Sigmoid colon (tissue), 7 donors: ENCODE data around the gene HHAT. TPM values are rescaled to one million over a fixed set of nuclear protein-coding genes. Genes with fewer than 3 reads are reported as not detected.

Experiments used
- DNase-seq: peaks from one replicate; pipeline ENCODE4 v3.0.0-alpha.2; 2019
- H3K27ac ChIP-seq, 4 donors: fragments of 200-600 bp; sonication (generic); one replicate each; pipeline ENCODE4 v1.5.1; 2016 to 2019; ENCODE audit warnings: mild to moderate bottlenecking in 1 of 4
- H3K27me3 ChIP-seq, 3 donors: fragments of 200-600 bp; sonication (generic); one replicate each; pipeline ENCODE4 v1.5.1; 2019; ENCODE audit warnings: mild to moderate bottlenecking in 1 of 3
- H3K36me3 ChIP-seq, 4 donors: fragments of 200-600 bp; sonication (generic); one replicate each; pipeline ENCODE4 v1.5.1; 2016 to 2019
- H3K4me1 ChIP-seq, 4 donors: fragments of 200-600 bp; sonication (generic); one replicate each; pipeline ENCODE4 v1.5.1; 2017 to 2019
- H3K4me3 ChIP-seq, 4 donors: fragments of 200-600 bp; sonication (generic); one replicate each; pipeline ENCODE4 v1.5.1; 2017 to 2019; ENCODE audit warnings: mild to moderate bottlenecking in 2 of 4, moderate library complexity in 1 of 4
- H3K9me3 ChIP-seq, 4 donors: fragments of 200-600 bp in 3 of 4; sonication (generic) in 3 of 4; one replicate each; pipeline versions ENCODE4 v1.5.1 to v1.6.1; 2013 to 2019
- EP300 ChIP-seq, 4 donors: sonication (generic); formaldehyde crosslinking; IDR thresholded peaks; one replicate each; pipeline ENCODE4 v1.6.1; 2017; ENCODE audit warnings: antibody characterized with exemption in 4 of 4
- POLR2A ChIP-seq, 2 donors: fragments of 450-650 bp; IDR thresholded peaks; one replicate each; pipeline ENCODE4 v1.6.1; 2016; ENCODE audit warnings: antibody characterized with exemption in 2 of 2, mild to moderate bottlenecking in 2 of 2, moderate library complexity in 2 of 2
- POLR2AphosphoS5 ChIP-seq, 4 donors: sonication (generic); formaldehyde crosslinking; IDR thresholded peaks; one replicate each; pipeline ENCODE4 v1.6.1; 2017; ENCODE audit warnings: antibody characterized with exemption in 4 of 4
- WGBS, 2 donors: extraction: QIAGEN DNeasy Blood & Tissue Kit; methylation state at CpG; one replicate each; pipeline ENCODE4 v1.1.7; 2013; 5-methylcytosine and 5-hydroxymethylcytosine counted together
- intact Hi-C: fragments of 100-400 bp; cut with DNase I; formaldehyde crosslinking; loops from one replicate; pipeline ENCODE4 v1.15.1; 2023
- polyA plus RNA-seq, 3 donors: library from polyadenylated mRNA; stranded (reverse); fragments of 200-250 nt; gene quantifications; one replicate each; pipeline ENCODE4 v1.2.3, GENCODE V29; 2013
- total RNA-seq, 4 donors: library from RNA; depleted of rRNA; stranded (reverse); fragments of >200 nt; gene quantifications; one replicate each; pipeline ENCODE4 v1.1.0, GENCODE V29; 2016
- TF ChIP-seq, protein P1 (sequence below), 4 experiments: fragments of 450-650 bp in 3 of 4; fragments of 200-600 bp in 1 of 4; IDR thresholded peaks; one replicate each; pipeline ENCODE4 v1.5.1; 2016 to 2019; ENCODE audit warnings: antibody characterized with exemption in 4 of 4, mild to moderate bottlenecking in 3 of 4, moderate library complexity in 2 of 4
- donor health status: healthy with polysubstance abuse.
- donor health status: Bipolar disorder and iron deficiency.
- donor health status: healthy.

HHAT gene
- total and polyA plus RNA-seq, 7 donors: 0.46 to 6.4 (median 2.1) TPM

DNA sequence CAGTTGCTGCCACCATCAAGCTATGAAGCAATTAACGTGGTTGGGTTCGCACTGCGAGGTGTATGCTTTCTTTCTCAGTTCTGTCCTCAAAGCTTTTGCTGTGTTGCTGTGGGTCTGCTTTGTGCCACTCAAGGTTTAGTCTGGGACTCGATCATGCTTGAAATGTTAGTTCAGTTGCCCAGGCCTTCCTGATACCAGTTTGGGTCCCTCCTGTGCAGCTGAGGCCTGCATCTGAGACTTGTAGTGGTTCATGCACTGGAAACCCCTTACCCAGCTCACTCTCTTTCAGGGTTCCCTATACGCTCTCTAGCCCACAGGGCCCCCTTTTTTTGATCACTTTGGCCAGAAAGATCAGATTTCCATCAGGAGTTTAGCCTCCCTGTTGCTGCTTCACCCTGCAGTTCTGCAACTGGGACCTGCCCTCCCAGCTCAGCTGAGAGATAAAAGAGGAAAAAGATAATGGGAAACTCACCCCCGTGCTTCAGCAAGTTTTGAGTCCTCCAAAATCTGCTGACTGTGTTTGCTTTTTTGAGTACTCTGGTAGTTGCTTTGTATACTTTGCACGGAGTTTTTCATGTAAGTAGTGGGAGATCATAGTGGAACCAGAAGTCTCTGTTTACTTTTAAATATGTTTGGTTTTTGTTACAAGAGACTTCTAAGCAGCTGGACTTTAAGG lies 317.0 kb downstream of the HHAT start:
- Histone ChIP-seq H3K9me3 (no peaks in the 10 kb centered on the region), H3K27ac (no peak overlapping the region), H3K4me3 (no peak overlapping the region)

GRCh38 chr1:210646258-210646616 lies 317.5 kb downstream of the HHAT start:
- H3K4me1 ChIP-seq: no peaks in the 10 kb centered on the region
- H3K27ac ChIP-seq: no peak overlapping the region
- intact Hi-C loops: no loop called here
- 82 to 85% methylated on average over 2 of the region's 2 CpGs for WGBS, 2 donors
- TF ChIP-seq, protein P1, sequence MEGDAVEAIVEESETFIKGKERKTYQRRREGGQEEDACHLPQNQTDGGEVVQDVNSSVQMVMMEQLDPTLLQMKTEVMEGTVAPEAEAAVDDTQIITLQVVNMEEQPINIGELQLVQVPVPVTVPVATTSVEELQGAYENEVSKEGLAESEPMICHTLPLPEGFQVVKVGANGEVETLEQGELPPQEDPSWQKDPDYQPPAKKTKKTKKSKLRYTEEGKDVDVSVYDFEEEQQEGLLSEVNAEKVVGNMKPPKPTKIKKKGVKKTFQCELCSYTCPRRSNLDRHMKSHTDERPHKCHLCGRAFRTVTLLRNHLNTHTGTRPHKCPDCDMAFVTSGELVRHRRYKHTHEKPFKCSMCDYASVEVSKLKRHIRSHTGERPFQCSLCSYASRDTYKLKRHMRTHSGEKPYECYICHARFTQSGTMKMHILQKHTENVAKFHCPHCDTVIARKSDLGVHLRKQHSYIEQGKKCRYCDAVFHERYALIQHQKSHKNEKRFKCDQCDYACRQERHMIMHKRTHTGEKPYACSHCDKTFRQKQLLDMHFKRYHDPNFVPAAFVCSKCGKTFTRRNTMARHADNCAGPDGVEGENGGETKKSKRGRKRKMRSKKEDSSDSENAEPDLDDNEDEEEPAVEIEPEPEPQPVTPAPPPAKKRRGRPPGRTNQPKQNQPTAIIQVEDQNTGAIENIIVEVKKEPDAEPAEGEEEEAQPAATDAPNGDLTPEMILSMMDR (IDR thresholded peaks at IDR 0.05): no peak
- H3K4me3 ChIP-seq: no peak overlapping the region
- DNase-seq: no peak
- H3K36me3 ChIP-seq: no peaks in the 10 kb centered on the region
- H3K27me3 ChIP-seq: no peaks in the 10 kb centered on the region
- H3K9me3 ChIP-seq: no peaks in the 10 kb centered on the region

More for the DNA sequence above, 317.0 kb downstream of the HHAT start:
- intact Hi-C loops: no loop called here
- Histone ChIP-seq H3K36me3 (no peaks in the 10 kb centered on the region), H3K4me1 (no peaks in the 10 kb centered on the region), H3K27me3 (no peaks in the 10 kb centered on the region)
- WGBS, 2 donors: 83 to 84% methylated on average over 7 of the region's 7 CpGs
- DNase-seq: no peak
- no peak for TF ChIP-seq POLR2A (IDR thresholded peaks at IDR 0.05)
- no peak for TF ChIP-seq POLR2AphosphoS5 (IDR thresholded peaks at IDR 0.05)
- TF ChIP-seq, protein P1 (IDR thresholded peaks at IDR 0.05): no peak
- no peak for TF ChIP-seq EP300 (IDR thresholded peaks at IDR 0.05)

- TF ChIP-seq EP300 (IDR thresholded peaks at IDR 0.05) (no peak), POLR2A (IDR thresholded peaks at IDR 0.05) (no peak), POLR2AphosphoS5 (IDR thresholded peaks at IDR 0.05) (no peak)
- TF ChIP-seq, protein P1 (IDR thresholded peaks at IDR 0.05): no peak
- Histone ChIP-seq H3K4me3 (no peak overlapping the region), H3K27me3 (no peaks in the 10 kb centered on the region), H3K9me3 (no peaks in the 10 kb centered on the region), H3K4me1 (no peaks in the 10 kb centered on the region), H3K27ac (no peak overlapping the region), H3K36me3 (no peaks in the 10 kb centered on the region)
- intact Hi-C loops: no loop called here
- 65 to 70% methylated on average over 6 of the region's 6 CpGs for WGBS, 2 donors
- no peak for DNase-seq
Observed at GRCh38 chr1:210647406-210648333, 319.0 kb downstream of the HHAT start.

GRCh38 chr1:210648588-210649269 lies 320.0 kb downstream of the HHAT start:
- Histone ChIP-seq H3K9me3 (no peaks in the 10 kb centered on the region), H3K27ac (no peak overlapping the region), H3K27me3 (no peaks in the 10 kb centered on the region), H3K36me3 (no peaks in the 10 kb centered on the region), H3K4me1 (no peaks in the 10 kb centered on the region), H3K4me3 (no peak overlapping the region)
- WGBS, 2 donors: 69 to 98% methylated on average over 2 of the region's 2 CpGs
- no peak for DNase-seq
- intact Hi-C loops: no loop called here
- TF ChIP-seq POLR2AphosphoS5 (IDR thresholded peaks at IDR 0.05) (no peak), EP300 (IDR thresholded peaks at IDR 0.05) (no peak), POLR2A (IDR thresholded peaks at IDR 0.05) (no peak)
- TF ChIP-seq, protein P1 (IDR thresholded peaks at IDR 0.05): no peak
